COLO668 (cell line): ENCODE results near the gene DACT3.

Source experiments
- DNase-seq: peaks from one replicate; lab custom pipeline; 2025; ENCODE audit not compliant: unreplicated experiment; lab: John Stamatoyannopoulos, UW

Gene DACT3, protein sequence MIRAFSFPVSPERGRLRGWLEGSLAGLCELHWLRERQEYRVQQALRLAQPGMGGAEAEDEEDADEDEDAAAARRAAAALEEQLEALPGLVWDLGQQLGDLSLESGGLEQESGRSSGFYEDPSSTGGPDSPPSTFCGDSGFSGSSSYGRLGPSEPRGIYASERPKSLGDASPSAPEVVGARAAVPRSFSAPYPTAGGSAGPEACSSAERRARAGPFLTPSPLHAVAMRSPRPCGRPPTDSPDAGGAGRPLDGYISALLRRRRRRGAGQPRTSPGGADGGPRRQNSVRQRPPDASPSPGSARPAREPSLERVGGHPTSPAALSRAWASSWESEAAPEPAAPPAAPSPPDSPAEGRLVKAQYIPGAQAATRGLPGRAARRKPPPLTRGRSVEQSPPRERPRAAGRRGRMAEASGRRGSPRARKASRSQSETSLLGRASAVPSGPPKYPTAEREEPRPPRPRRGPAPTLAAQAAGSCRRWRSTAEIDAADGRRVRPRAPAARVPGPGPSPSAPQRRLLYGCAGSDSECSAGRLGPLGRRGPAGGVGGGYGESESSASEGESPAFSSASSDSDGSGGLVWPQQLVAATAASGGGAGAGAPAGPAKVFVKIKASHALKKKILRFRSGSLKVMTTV

DNA sequence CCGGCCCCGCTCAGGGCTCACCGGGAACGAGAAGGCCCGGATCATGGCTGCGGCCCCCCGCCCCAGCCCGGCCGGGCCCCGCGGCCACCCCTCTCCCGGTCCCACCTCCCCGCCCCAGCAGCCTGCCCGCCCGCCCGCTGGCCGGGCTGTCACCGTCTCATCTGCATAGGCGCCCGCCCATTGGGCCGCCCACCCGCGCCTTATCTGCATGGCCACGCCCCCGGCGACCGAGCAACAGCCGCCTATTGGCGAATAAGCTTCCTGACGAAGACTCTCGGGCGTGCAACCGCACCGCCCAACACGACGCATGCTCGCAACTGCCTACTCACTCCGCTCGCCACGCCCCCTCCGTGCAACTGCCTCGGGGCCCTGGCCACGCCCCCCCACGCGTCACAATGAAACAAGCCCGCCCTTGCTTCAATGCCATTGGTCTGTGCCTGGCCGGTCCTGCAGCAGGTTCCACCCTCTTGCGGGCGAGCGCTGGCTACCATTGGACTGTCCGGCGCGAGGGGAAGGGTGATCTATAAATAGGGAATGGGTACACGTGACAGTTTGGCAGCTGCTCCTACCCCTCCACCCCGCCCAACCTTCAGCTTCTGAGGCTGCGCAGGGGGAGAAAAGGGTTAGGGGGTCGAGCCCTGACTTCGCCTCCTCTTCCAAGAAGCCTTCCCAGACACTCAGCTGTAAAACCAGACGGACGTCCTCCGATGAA lies at the start of gene DACT3:
DACT3 (minus strand) TSS at position 163 of the 712 bp plus-strand sequence; CDS start at position 45, 118 bp downstream.
- DNase-seq: peak; percentile 100

GRCh38 chr19:46710687-46711086 lies 49.7 kb upstream of the DACT3 start:
- DNase-seq: no peak

DNA sequence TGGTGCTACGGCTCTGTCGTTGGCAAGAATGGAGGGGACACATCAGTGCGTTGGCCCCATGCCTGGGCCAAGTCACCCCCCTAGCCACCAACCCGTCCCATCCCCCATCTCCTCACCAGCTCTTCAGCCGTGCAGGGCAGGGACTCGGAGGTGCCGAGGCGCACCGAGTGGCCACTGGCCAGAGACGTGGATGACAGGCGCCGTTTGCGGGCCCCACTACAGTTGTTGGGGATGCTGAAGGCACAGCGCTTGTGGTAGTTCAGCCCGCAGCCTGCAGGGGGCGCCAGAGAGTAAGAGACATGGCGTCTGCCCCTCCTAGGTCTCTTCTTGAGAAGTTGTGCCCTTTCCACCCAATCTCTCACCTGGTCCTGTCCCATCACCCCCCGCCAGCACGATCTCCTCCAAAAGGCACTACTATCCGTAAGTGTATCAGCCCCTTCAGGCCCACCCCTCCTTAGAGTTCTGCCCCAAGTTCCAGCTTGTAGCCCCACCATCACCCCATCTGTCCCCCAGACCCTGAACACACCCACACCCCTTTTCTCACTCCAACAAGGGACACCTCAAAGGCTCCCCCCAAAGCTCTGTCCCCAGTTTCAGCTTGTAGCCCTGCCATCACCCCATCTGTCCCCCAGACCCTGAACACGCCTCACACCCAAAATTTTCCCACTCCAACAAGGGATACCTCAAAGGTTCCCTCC lies 43.5 kb upstream of the DACT3 start:
- peak; percentile 55 for DNase-seq

DNA sequence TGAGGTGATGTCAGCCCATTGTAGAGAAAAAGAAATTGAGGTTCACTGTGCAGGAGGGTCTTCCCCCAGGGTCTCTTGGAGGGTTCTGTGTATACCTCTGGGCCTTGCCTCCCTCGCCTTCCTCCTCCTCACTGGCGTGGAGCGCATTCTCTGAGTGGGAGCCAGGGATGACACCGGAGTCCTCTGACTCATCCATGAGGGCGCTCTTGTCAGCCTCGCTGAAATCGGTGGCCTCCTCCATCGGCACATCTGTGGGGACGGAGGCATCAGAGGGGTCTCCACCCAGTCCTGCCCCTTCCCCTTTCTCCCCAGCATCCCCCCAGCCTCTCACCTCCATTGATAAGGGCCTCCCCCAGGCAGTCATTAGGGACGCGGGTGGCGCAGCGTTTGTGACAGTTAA lies 39.7 kb upstream of the DACT3 start:
- no peak for DNase-seq

GRCh38 chr19:46698395-46699321 lies 37.7 kb upstream of the DACT3 start:
- no peak for DNase-seq

- DNase-seq: no peak
Measured at GRCh38 chr19:46697204-46697960, 36.4 kb upstream of the DACT3 start.

- no peak for DNase-seq
Measured at GRCh38 chr19:46696866-46697203, 35.9 kb upstream of the DACT3 start.

GRCh38 chr19:46696052-46696451 lies 35.1 kb upstream of the DACT3 start:
- DNase-seq: no peak

DNA sequence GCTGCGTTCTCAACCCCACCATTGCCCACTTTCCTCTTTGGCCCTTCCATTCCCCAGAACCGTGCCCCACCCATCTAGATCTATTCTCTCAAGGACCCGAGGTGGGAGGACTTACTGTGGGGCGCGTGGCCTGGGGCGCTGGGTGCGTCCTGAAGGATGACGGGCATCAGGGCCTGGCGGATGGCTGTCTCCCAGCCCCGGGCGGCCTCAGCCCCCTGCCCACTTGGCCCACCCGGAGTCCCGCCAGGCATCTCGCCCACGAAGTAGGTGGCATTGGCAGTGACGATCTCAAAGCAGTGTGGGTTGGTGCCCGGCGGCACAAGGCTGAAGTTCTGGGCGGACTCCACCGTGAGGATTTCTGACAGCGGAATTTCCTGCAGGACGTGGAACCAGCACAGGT lies 32.8 kb upstream of the DACT3 start:
- DNase-seq: no peak

GRCh38 chr19:46692918-46693722 lies 32.1 kb upstream of the DACT3 start:
- DNase-seq: no peak

GRCh38 chr19:46691948-46692347 lies 31.0 kb upstream of the DACT3 start:
- DNase-seq: no peak

GRCh38 chr19:46691104-46691503 lies 30.1 kb upstream of the DACT3 start:
- DNase-seq: no peak

DNA sequence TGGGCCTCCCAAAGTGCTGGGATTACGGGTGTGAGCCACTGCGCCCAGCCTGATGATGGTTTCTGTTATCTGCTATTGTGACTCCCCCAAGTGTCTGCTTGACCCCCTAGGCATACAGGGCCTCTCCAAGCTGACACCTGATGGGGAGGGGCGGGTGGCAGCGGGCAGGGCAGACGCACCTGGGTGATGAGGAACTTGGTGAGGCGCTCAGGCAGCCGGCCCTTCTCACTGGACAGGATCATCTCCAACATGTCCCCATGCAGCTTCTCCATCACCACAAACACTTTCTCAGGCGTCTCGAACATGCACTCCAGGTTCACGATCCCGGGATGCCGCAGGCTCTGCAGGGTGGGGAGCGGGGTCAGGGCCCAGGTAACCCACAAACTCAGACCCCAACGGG lies 28.4 kb upstream of the DACT3 start:
- DNase-seq: no peak

DNA sequence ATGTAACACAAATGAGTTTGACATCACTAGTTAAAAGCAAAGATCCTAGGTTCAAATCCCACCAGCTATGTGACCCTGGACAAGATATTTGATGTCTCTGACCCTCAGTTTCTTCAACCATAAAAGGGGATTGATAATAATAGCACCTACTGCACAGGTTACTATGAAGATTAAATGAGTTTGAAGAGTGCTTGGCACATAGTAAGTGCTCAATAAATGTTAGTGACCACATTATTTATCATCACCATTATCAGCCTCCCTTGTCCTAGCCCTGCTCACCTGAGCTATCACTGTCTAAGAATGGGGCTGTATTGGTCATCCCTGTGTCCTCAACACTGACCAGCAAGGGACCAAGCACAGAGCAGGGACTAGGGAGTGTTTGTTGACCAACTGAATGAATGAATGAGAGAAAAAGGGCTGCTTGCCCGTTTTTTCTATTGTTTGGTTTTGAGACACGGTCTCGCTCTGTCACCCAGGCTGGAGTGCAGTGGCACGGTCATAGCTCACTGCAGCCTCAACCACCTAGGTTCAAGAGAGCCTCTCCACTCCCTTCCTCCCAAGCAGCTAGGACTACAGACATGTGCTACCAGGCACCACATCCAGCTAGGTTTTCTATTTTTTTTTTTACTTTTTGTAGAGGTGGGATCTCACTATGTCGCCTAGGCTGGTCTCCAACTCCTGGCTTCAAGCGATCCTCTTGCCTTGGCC lies 26.6 kb upstream of the DACT3 start:
- DNase-seq: no peak

DNA sequence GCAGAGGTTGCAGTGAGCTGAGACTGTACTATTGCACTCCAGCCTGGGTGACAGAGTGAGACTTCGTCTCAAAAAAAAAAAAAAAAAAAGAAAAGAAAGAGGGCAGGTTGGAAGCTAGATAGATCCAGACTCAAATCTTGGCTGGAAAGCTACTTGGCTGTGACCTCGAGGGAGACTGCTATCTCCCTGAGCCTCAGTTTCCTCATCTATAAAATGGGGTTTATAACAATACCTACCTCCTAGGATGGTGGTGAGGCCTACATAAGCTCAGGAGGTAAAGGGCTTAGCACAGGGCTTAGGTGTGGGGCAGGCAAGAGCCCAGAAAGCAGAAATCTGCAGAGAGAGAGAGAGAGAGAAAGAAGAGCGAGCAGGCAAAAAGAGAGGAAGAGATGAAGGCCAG lies 24.2 kb upstream of the DACT3 start:
- DNase-seq: no peak

DNA sequence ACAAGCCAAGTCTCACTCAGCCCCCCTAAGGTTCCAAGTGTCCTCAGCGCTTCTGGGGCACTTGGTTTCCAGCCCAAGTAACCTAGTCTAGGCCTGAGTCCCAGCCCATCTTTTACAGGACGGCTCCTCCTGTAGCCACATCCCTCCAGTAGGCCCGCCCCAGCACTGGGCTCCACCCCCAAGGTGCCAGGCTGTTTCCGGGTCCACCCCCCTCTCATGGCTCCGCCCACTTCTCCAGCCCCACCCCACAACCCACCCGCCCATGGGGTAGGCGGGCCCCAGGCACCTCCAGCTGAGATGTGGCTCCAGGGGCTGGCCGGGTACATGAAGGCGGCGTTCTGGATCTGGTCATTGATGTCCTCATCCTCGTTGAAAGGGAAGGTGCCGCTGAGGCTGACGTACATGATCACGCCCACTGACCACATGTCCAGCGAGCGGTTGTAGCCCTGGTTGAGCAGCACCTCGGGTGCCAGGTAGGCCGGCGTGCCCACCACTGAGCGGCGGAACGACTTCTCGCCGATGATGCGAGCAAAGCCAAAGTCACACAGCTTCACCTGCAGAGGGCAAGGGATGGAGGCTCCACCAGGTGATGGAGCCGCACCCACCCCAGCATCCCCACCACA lies 17.2 kb upstream of the DACT3 start:
- peak; percentile 8 for DNase-seq

DNA sequence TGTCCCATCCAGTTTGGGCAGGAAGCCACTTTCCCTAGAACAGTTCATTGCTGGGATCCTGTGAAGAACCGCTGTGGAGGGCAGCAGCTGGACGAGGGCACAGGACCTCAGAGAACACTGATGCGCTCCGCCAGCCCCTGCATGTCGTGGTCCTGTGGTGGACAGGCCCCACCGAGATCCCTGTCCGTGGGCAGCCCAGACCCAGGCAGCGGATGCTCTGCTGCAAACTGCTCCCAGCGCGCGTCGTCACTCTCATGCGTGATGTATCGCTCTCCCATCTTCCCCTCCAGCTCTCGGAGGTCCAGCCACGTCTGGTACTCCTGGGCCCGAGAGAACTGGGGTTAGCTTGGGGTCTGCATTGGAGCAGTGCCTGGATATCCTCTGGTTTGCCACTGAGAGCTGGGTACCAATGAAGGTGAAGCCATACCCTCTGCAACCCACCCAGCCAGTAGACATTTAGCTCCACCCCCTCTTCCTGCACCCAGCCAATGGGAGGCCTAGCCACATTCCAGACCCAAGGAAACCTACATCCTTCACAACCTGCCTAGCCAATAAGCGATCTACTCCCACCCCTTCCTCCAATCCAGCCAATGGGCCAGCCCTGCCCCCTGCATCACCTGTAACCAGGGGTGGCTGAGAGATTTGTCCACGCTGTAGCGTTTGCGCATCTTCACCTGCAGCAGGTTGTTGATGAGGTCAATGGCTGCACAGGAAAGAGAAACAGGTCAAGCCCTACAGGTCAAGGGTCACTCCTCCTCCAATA lies 13.6 kb upstream of the DACT3 start:
- no peak for DNase-seq
